ENCODE results near the gene DEFB131B. TPM values are rescaled to one million over a fixed set of nuclear protein-coding genes. Genes with fewer than 3 reads are reported as not detected.

The DEFB131B gene
- total RNA-seq, 2 experiments from 2014 or later: not detected

- POLR2A ChIA-PET: no interaction called here
Observed at GRCh38 chr11:71933141-71933933, 55.1 kb downstream of the DEFB131B start.

More at GRCh38 chr11:71933141-71933933, 55.1 kb downstream of the DEFB131B start:
- Histone ChIP-seq H3K27ac (ENCODE audit: low read depth in 1 of 2, low read length in 2 of 2) (no peak overlapping the region), H3K4me1 (ENCODE audit: insufficient read depth, low read length) (peaks cover 23% of the 10 kb centered on the region), H3K4me3 (ENCODE audit: low read length) (no peak overlapping the region), H3K9me3 (ENCODE audit: control insufficient read depth in 1 of 2, insufficient read depth in 1 of 2, low read length in 2 of 2) (no peaks in the 10 kb centered on the region), H3K27me3 (ENCODE audit: control insufficient read depth in 1 of 2, insufficient read depth in 2 of 2, low read length in 2 of 2) (no peaks in the 10 kb centered on the region), H3K36me3 (ENCODE audit: insufficient read depth, low read length) (peaks cover 2% of the 10 kb centered on the region)
- intact Hi-C loops (cut with DNase I, micrococcal nuclease): no loop called here
- Mint-ChIP-seq H3K27ac (no peak overlapping the region), H3K27me3 (no peaks in the 10 kb centered on the region), H3K9me3 (no peaks in the 10 kb centered on the region), H3K36me3 (ENCODE audit: low read depth) (peaks cover 14% of the 10 kb centered on the region), H3K4me3 (no peak overlapping the region), H3K4me1 (ENCODE audit: low read depth) (peaks cover 60% of the 10 kb centered on the region)
- no peak for TF ChIP-seq CTCF (IDR thresholded peaks at IDR 0.05)
- no peak for DNase-seq
- CTCF ChIA-PET: no interaction called here
- ATAC-seq (ENCODE audit: poor library complexity): no peak

Other genes with a start within 250 kb of the DEFB131B start
- gene DEFB108B, start 45.3 kb upstream of the DEFB131B start, total RNA-seq: not detected
- 10 to 100 TPM; 14.9 to 15.7 TPM for gene XNDC1N, start 50.1 kb downstream of the DEFB131B start, total RNA-seq
- 10 to 100 TPM; 10.1 to 10.4 TPM for gene RNF121, start 50.6 kb downstream of the DEFB131B start, total RNA-seq
- 10 to 100 TPM; 14.7 to 16.8 TPM for gene IL18BP, start 120.5 kb downstream of the DEFB131B start, total RNA-seq
- gene NUMA1, start 202.1 kb downstream of the DEFB131B start, total RNA-seq: 100 to 1,000 TPM; 191 to 197 TPM
- 1 to 10 TPM in 1 of 2 experiments, under 1 TPM in 1; 0.87 to 1.1 TPM for gene LRRC51, start 202.4 kb downstream of the DEFB131B start, total RNA-seq
- 10 to 100 TPM; 29.5 to 30.4 TPM for gene LAMTOR1, start 224.8 kb downstream of the DEFB131B start, total RNA-seq
- not detected for gene TOMT, start 227.5 kb downstream of the DEFB131B start, total RNA-seq
- 10 to 100 TPM; 48.8 to 52.5 TPM for gene ANAPC15, start 234.2 kb downstream of the DEFB131B start, total RNA-seq